ENCODE results near the gene SIPA1L3. TPM values are rescaled to one million over a fixed set of nuclear protein-coding genes. Genes with fewer than 3 reads are reported as not detected.

SIPA1L3 gene
- total RNA-seq, 2 experiments from 2014 or later, result 15.5 to 17.7 TPM

GRCh38 chr19:37950471-37951175, 43.6 kb downstream of the SIPA1L3 start:
- H3K4me3 ChIP-seq (ENCODE audit: low read length), result no peak overlapping the region
- no peak for DNase-seq
- H3K27me3 ChIP-seq (ENCODE audit: control insufficient read depth in 1 of 2, insufficient read depth in 2 of 2, low read length in 2 of 2), result no peaks in the 10 kb centered on the region
- H3K36me3 ChIP-seq (ENCODE audit: insufficient read depth, low read length), result no peaks in the 10 kb centered on the region
- H3K4me1 ChIP-seq (ENCODE audit: insufficient read depth, low read length), result no peaks in the 10 kb centered on the region
- Mint-ChIP-seq H3K9me3 (peaks cover 3% of the 10 kb centered on the region), H3K4me3 (no peak overlapping the region), H3K27me3 (no peaks in the 10 kb centered on the region), H3K4me1 (ENCODE audit: low read depth) (no peaks in the 10 kb centered on the region), H3K36me3 (ENCODE audit: low read depth) (peaks cover 14% of the 10 kb centered on the region), H3K27ac (no peak overlapping the region)
- H3K27ac ChIP-seq (ENCODE audit: low read depth in 1 of 2, low read length in 2 of 2), result no peak overlapping the region
- intact Hi-C loops (cut with DNase I, micrococcal nuclease), result no loop called here
- no peak for TF ChIP-seq CTCF (IDR thresholded peaks at IDR 0.05)
- no peaks in the 10 kb centered on the region for H3K9me3 ChIP-seq (ENCODE audit: control insufficient read depth in 1 of 2, insufficient read depth in 1 of 2, low read length in 2 of 2)
- CTCF ChIA-PET, result no interaction called here
- ATAC-seq (ENCODE audit: poor library complexity), result no peak
- POLR2A ChIA-PET, result no interaction called here

- Histone ChIP-seq H3K27ac (ENCODE audit: low read depth in 1 of 2, low read length in 2 of 2) (no peak overlapping the region), H3K9me3 (ENCODE audit: control insufficient read depth in 1 of 2, insufficient read depth in 1 of 2, low read length in 2 of 2) (no peaks in the 10 kb centered on the region), H3K27me3 (ENCODE audit: control insufficient read depth in 1 of 2, insufficient read depth in 2 of 2, low read length in 2 of 2) (no peaks in the 10 kb centered on the region), H3K36me3 (ENCODE audit: insufficient read depth, low read length) (no peaks in the 10 kb centered on the region), H3K4me1 (ENCODE audit: insufficient read depth, low read length) (no peaks in the 10 kb centered on the region), H3K4me3 (ENCODE audit: low read length) (no peak overlapping the region)
- no peak for TF ChIP-seq CTCF (IDR thresholded peaks at IDR 0.05)
- ChIA-PET POLR2A (no interaction called here), CTCF (no interaction called here)
- Mint-ChIP-seq H3K36me3 (ENCODE audit: low read depth) (peaks cover 19% of the 10 kb centered on the region), H3K4me1 (ENCODE audit: low read depth) (no peaks in the 10 kb centered on the region), H3K27ac (no peak overlapping the region), H3K4me3 (no peak overlapping the region), H3K9me3 (peaks cover 4% of the 10 kb centered on the region), H3K27me3 (no peaks in the 10 kb centered on the region)
- intact Hi-C loops (cut with DNase I, micrococcal nuclease), result no loop called here
- DNase-seq, result no peak
- no peak for ATAC-seq (ENCODE audit: poor library complexity)
Observed at GRCh38 chr19:37951816-37952210, 44.8 kb downstream of the SIPA1L3 start.

- DNase-seq (no peak), ATAC-seq (ENCODE audit: poor library complexity) (no peak)
- H3K4me1 Mint-ChIP-seq (ENCODE audit: low read depth), result no peaks in the 10 kb centered on the region
- no peaks in the 10 kb centered on the region for H3K27me3 ChIP-seq (ENCODE audit: control insufficient read depth in 1 of 2, insufficient read depth in 2 of 2, low read length in 2 of 2)
- CTCF ChIA-PET, result no interaction called here
- no peaks in the 10 kb centered on the region for H3K27me3 Mint-ChIP-seq
- POLR2A ChIA-PET, result no interaction called here
- H3K4me3 Mint-ChIP-seq, result no peak overlapping the region
- H3K4me1 ChIP-seq (ENCODE audit: insufficient read depth, low read length), result no peaks in the 10 kb centered on the region
- H3K36me3 ChIP-seq (ENCODE audit: insufficient read depth, low read length), result no peaks in the 10 kb centered on the region
- H3K9me3 Mint-ChIP-seq, result peaks cover 7% of the 10 kb centered on the region
- no peak for TF ChIP-seq CTCF (IDR thresholded peaks at IDR 0.05)
- H3K27ac ChIP-seq (ENCODE audit: low read depth in 1 of 2, low read length in 2 of 2), result no peak overlapping the region
- peaks cover 0 to 8% of the 10 kb centered on the region in 2 experiments for H3K9me3 ChIP-seq (ENCODE audit: control insufficient read depth in 1 of 2, insufficient read depth in 1 of 2, low read length in 2 of 2)
- H3K4me3 ChIP-seq (ENCODE audit: low read length), result no peak overlapping the region
- intact Hi-C loops (cut with DNase I, micrococcal nuclease), result no loop called here
- H3K27ac Mint-ChIP-seq, result no peak overlapping the region
- peaks cover 22% of the 10 kb centered on the region for H3K36me3 Mint-ChIP-seq (ENCODE audit: low read depth)
Observed at GRCh38 chr19:37953171-37953917, 46.3 kb downstream of the SIPA1L3 start.
